GM21381 (cell line): ENCODE data around the gene KAT2B.

Experiments
- ATAC-seq: cut with Tn5 transposase; IDR thresholded peaks from one replicate; pipeline ENCODE4 v1.9.1; 2021; ENCODE audit warnings: mild to moderate bottlenecking, moderate library complexity; ENCODE audit not compliant: unreplicated experiment

The KAT2B gene

GRCh38 chr3:20141316-20141715, 101.1 kb downstream of the KAT2B start:
- ATAC-seq, result no peak

- no peak for ATAC-seq
These were observed 101.6 kb downstream of the KAT2B start for GRCh38 chr3:20141851-20142250.

GRCh38 chr3:20142517-20142916, 102.3 kb downstream of the KAT2B start:
- ATAC-seq, result no peak

DNA sequence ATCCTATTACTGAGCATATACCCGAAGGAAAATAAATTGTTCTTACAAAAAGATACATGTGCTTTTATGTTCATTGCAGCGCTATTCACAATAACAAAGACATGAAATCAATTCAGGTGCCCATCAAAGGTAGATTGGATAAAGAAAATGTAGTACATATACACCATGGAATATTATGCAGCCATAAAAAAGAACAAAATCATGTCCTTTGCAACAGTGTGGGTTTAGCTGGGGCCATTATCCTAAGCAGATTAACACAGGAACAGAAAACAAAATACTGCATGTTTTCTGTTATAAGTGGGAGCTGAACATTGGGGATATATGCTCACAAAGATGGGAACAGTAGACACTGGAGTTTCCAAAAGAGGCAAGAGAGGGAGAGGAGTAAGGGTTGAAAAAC, 103.3 kb downstream of the KAT2B start:
- no peak for ATAC-seq

- ATAC-seq, result no peak
These were observed 105.6 kb downstream of the KAT2B start for GRCh38 chr3:20145874-20146273.

DNA sequence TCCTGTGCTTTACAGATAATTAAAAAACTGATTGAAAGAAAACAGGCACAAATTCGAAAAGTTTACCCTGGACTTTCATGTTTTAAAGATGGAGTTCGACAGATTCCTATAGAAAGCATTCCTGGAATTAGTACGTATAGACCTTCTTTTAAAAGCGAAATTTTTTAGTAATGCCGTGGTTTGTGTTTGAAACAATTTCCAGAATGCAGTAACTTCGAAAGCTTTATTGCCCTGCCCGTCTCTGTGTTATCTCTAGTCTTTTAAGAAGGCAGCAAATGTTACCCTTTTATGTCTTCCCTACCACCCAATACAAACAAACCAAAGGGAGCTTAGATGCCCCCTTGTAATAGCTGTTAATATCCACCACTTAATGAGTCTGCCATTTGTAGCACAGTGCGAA, 106.1 kb downstream of the KAT2B start:
- ATAC-seq, result no peak

DNA sequence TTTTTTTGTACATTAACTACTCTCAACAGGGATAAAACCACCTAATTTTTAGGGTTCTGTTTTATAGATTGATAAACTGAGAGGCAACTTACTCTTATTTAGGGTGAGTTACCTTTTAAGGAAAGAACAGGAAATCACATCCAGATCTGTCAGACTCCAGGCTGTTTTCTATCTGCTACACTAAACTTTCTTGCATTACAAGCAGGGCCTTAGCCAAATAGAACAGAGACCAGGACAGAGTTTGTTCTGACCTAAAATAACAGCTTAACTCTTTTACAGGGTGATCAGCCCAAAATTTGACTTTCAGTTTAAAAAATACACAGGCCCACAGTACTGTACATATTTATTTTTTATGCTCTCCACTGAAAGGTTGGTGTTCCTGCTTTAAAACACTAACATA, 107.1 kb downstream of the KAT2B start:
- no peak for ATAC-seq

DNA sequence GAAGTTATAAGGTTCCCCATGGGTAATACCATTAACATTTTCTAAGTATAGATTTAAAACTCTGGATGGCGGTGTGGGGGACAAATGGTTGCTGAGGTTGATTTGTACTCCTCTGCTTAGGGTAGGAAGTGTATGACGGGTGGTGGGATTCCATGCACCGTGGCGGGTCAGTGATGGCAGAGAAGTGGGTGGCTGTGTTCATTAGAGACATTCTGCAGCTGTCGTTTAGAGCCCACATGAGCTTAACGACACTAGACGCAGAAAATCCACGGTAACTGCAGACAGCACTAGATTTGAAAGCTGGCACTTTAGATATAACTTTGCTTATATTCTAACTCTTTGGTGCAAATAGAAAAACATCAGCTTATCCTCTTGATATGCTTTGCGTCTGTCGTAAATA, 108.2 kb downstream of the KAT2B start:
- ATAC-seq, result no peak

DNA sequence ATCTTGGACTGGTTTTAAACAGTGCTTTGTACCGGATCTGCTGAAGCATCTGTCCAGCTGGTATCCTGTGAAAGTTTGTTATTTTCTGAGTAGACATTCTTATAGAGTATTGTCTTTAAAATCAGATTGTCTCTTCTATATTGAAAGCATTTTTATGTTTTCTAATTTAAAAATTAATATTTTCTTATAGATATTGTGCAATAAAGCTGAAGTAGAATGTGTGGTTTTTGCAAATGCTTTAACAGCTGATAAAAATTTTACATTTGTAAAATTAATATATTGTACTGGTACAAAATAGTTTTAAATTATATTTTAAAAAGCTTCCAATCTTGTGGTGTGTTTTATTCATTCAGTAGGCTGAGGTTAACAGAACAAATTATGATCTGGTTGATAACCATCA, 113.8 kb downstream of the KAT2B start:
- ATAC-seq, result no peak

DNA sequence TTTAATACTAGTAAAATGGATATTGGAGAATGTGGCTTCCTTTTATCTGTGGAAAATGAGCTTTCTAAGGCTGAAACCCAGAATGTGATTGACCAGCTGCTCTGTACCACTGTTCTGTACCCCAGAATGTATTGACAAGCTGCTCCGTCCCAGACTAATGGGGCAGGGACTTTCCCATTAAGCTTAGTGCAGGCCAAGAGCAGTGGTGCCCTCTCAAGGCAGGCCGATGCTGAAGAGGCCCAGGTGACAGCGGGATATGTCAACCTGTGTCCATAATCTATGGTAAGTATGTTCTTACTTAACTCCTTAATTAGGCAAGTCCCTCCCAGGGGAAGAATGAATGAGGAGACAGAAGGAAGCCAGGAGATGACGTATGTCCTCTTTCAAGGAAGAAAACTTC, 114.7 kb downstream of the KAT2B start:
- ATAC-seq, result no peak

DNA sequence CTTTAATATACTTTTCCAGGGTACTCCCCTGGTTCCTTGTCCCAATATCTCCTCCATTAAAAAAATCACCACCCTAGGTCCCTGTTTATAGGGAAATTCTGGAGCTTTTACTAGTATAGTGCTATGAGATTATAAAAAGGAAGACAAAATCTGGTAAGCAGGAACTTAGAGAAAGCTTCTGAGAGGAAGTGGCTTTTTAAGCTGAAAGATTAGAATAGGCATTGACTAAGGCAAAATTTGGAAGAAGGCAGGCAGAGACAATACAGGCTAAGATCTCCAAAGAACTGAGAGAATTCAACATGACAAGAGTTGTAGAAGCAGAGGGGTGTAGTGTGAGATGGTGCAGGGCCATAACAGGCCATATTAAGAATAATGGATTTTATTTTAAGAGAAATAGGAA, 120.0 kb downstream of the KAT2B start:
- ATAC-seq, result no peak

GRCh38 chr3:20161714-20162113, 121.5 kb downstream of the KAT2B start:
- ATAC-seq, result no peak

GRCh38 chr3:20173844-20174410, 133.7 kb downstream of the KAT2B start:
- no peak for ATAC-seq

GRCh38 chr3:20181276-20181675, 141.0 kb downstream of the KAT2B start:
- no peak for ATAC-seq

DNA sequence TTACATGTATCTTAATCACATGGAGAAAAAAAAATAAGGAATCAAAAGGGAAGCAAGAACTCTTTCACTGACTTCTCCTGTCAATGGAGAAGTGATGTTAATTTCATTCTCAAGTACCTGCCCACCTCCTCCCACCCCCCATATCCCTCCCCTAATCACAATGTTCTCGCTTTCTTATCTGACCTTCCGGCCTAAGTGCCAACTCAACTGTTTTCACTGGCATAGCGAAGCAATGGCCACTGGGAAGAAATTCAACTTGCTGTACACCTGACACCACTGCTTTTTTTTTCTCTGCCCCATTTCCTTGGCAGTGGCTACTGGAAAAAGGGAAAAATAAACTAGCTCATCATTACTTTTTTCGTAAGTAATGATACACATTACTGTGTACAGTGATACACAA, 142.0 kb downstream of the KAT2B start:
- no peak for ATAC-seq

DNA sequence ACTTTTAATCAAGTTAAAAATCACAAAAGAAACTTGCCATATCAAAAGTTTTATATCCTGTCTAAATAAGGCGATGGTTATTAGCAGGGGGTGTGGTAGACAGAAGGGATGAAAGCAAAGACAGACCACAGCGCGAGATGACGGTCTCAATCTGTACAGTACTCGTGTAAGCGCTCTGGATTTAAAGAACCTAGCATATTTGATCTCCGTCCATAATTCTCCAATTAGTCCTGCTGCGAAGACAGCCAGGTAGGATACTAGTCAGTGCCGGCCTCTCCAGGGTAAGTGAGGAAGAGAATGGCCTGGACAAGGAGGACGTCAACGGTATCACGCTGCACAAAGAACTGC, 145.1 kb downstream of the KAT2B start:
- peak; percentile 13 for ATAC-seq

GRCh38 chr3:20185679-20186599, 145.7 kb downstream of the KAT2B start, which contains the start of gene SGO1:
TSS of gene SGO1 (minus strand) at chr3:20186206. CDS start at chr3:20184027, 2,179 bp downstream.
- ATAC-seq, result peak; percentile 94

GRCh38 chr3:20186600-20187004, 146.4 kb downstream of the KAT2B start:
- no peak for ATAC-seq

DNA sequence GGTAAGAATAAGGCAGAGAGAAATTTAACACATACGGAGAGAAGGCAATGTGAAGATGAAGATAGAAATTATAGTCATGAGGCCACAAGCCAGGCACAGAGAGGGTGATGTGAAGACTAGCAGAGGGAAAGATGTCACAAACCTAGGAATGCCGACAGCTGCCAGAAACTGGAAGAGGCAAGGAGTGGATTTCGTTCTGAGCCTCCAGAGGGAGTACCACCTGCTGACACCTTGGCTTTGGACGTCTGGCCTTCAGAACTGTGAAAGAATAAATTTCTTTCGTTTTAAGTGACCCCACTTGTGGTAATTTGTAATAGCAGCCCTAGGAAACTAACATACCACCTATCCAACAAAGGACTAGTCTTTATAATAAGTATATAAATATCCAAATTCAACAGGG, 150.7 kb downstream of the KAT2B start:
- ATAC-seq, result no peak

- ATAC-seq, result no peak
These were observed 154.7 kb downstream of the KAT2B start for GRCh38 chr3:20194793-20195460.

- no peak for ATAC-seq
These were observed 157.5 kb downstream of the KAT2B start for GRCh38 chr3:20197775-20198174.

- ATAC-seq, result no peak
These were observed 160.9 kb downstream of the KAT2B start for GRCh38 chr3:20201143-20201542.
